ENCODE measurements around the gene C1QTNF1.

C1QTNF1 gene

DNA sequence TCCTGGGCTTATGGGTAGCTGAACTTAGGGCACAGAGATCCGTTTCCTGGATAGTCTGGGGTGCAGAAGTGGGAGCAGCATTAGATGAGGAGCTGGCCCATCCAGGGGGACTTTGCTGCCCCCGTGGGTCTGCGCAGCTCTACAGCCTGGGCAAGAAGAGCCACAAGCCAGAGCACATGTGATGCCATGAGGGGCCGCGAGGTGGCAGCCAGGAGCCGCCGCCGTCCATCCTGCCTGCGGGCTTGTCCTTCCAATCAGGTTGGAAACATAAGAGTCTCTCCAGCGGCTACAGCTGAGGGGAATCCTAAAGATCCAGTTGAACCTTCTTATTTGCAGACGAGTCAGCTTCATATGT lies 21.9 kb downstream of the C1QTNF1 start:
- TF ChIP-seq, protein P1, sequence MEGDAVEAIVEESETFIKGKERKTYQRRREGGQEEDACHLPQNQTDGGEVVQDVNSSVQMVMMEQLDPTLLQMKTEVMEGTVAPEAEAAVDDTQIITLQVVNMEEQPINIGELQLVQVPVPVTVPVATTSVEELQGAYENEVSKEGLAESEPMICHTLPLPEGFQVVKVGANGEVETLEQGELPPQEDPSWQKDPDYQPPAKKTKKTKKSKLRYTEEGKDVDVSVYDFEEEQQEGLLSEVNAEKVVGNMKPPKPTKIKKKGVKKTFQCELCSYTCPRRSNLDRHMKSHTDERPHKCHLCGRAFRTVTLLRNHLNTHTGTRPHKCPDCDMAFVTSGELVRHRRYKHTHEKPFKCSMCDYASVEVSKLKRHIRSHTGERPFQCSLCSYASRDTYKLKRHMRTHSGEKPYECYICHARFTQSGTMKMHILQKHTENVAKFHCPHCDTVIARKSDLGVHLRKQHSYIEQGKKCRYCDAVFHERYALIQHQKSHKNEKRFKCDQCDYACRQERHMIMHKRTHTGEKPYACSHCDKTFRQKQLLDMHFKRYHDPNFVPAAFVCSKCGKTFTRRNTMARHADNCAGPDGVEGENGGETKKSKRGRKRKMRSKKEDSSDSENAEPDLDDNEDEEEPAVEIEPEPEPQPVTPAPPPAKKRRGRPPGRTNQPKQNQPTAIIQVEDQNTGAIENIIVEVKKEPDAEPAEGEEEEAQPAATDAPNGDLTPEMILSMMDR (IDR thresholded peaks at IDR 0.05) = peak; percentile 93

DNA sequence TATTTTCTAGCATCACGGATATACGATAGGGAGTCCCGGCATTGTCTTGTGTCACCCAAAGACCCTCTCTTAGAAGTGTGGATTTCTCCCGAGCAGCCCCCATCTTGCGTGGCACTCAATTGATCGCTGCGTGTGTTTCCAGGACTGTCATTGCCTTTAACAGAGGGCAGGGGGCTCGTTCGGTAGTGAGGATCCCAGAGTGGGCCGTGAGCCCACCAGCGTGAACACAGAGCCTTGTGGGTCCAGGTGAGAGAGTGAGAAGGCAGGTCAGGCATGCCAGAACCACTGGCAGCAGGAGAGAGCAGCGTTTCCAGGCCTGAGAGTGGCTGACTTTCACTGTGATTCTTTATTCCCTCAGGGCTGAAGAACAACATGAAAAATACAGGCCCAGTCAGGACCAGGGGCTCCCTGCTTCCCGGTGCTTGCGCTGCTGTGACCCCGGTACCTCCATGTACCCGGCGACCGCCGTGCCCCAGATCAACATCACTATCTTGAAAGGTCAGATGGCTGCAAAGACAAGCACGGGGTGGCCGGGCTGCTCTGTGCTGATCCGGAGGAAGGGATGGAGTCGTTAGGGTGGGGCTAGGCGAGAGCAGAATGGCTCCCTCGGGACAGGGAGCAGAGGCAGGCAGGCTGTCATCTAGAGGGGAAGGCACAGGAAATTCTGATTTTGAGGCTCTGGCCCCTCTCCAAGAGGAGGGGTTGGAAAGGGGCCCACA lies 22.4 kb downstream of the C1QTNF1 start:
- TF ChIP-seq, protein P1 (IDR thresholded peaks at IDR 0.05) = no peak

DNA sequence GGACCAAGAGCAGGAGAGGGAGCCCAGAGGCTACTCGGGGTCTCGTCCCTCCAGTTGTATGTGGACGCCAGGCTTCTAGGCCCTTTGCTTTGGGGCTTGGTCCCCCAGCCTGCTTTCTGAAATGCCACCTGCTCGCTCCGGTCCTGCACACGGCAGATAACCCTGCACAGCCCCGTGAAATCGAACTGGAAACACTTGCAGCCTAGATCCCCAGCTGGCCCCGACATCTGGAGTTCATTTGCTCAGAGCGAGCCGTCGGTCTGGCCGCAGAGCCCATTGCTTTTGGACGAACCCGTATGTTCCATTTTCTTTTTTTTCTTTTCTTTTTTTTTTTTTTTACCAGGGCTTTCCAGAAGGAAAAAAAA lies 22.9 kb downstream of the C1QTNF1 start:
- TF ChIP-seq, protein P1 (IDR thresholded peaks at IDR 0.05) = no peak

DNA sequence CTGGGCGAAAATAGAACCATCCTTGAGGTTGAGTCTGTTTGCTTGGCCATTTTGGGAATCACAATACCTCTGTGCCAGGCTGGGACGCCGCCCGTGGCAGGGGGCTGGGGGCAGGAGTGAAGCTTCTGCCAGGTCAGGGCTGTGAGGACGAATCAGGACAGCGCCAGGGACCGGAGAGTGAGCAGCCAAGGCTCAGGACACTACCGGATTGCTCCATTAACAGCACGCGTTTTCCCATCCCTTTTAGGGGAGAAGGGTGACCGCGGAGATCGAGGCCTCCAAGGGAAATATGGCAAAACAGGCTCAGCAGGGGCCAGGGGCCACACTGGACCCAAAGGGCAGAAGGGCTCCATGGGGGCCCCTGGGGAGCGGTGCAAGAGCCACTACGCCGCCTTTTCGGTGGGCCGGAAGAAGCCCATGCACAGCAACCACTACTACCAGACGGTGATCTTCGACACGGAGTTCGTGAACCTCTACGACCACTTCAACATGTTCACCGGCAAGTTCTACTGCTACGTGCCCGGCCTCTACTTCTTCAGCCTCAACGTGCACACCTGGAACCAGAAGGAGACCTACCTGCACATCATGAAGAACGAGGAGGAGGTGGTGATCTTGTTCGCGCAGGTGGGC lies 23.4 kb downstream of the C1QTNF1 start:
- TF ChIP-seq, protein P1 (IDR thresholded peaks at IDR 0.05) = no peak

DNA sequence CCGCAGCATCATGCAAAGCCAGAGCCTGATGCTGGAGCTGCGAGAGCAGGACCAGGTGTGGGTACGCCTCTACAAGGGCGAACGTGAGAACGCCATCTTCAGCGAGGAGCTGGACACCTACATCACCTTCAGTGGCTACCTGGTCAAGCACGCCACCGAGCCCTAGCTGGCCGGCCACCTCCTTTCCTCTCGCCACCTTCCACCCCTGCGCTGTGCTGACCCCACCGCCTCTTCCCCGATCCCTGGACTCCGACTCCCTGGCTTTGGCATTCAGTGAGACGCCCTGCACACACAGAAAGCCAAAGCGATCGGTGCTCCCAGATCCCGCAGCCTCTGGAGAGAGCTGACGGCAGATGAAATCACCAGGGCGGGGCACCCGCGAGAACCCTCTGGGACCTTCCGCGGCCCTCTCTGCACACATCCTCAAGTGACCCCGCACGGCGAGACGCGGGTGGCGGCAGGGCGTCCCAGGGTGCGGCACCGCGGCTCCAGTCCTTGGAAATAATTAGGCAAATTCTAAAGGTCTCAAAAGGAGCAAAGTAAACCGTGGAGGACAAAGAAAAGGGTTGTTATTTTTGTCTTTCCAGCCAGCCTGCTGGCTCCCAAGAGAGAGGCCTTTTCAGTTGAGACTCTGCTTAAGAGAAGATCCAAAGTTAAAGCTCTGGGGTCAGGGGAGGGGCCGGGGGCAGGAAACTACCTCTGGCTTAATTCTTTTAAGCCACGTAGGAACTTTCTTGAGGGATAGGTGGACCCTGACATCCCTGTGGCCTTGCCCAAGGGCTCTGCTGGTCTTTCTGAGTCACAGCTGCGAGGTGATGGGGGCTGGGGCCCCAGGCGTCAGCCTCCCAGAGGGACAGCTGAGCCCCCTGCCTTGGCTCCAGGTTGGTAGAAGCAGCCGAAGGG lies 24.2 kb downstream of the C1QTNF1 start:
- TF ChIP-seq, protein P1 (IDR thresholded peaks at IDR 0.05) = no peak

DNA sequence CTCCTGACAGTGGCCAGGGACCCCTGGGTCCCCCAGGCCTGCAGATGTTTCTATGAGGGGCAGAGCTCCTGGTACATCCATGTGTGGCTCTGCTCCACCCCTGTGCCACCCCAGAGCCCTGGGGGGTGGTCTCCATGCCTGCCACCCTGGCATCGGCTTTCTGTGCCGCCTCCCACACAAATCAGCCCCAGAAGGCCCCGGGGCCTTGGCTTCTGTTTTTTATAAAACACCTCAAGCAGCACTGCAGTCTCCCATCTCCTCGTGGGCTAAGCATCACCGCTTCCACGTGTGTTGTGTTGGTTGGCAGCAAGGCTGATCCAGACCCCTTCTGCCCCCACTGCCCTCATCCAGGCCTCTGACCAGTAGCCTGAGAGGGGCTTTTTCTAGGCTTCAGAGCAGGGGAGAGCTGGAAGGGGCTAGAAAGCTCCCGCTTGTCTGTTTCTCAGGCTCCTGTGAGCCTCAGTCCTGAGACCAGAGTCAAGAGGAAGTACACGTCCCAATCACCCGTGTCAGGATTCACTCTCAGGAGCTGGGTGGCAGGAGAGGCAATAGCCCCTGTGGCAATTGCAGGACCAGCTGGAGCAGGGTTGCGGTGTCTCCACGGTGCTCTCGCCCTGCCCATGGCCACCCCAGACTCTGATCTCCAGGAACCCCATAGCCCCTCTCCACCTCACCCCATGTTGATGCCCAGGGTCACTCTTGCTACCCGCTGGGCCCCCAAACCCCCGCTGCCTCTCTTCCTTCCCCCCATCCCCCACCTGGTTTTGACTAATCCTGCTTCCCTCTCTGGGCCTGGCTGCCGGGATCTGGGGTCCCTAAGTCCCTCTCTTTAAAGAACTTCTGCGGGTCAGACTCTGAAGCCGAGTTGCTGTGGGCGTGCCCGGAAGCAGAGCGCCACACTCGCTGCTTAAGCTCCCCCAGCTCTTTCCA lies 25.1 kb downstream of the C1QTNF1 start:
- TF ChIP-seq, protein P1 (IDR thresholded peaks at IDR 0.05) = no peak

DNA sequence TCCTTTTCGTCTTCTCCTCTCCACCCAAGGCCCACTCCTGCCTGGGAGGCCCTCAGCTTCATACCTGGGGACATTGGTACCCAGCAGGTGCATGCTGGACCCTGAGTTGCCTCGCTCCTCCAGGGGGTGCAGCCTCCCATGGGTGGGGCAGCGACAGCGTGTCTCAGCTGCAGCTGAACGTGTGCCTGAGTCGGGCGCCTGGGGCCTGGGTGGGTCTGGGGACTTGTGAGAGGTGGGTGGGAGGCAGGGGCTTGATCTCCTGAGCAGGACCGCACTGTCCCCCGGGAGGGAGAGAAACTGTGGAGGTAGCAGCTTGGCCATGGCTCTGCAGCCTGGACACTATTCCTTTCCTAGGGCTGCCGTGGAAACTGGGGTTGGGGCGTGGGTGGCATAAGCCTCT lies 25.9 kb downstream of the C1QTNF1 start:
- TF ChIP-seq, protein P1 (IDR thresholded peaks at IDR 0.05) = no peak
